ENCODE results near the gene CD164.
"Not testable (repeated sequence)": the region's sequence is repeated elsewhere in the genome, so short reads cannot be mapped to it uniquely, and the experiment has no call there.

Gene CD164

GRCh38 chr6:109374326-109374892 lies 7.9 kb downstream of the CD164 start:
- no peak for DNase-seq (ENCODE audit: low spot score)

GRCh38 chr6:109373762-109374161 lies 8.5 kb downstream of the CD164 start:
- no peak for DNase-seq (ENCODE audit: low spot score)

GRCh38 chr6:109373331-109373730 lies 8.9 kb downstream of the CD164 start:
- no peak for DNase-seq (ENCODE audit: low spot score)

GRCh38 chr6:109372130-109372529 lies 10.1 kb downstream of the CD164 start:
- no peak for DNase-seq (ENCODE audit: low spot score)

GRCh38 chr6:109370792-109371191 lies 11.5 kb downstream of the CD164 start:
- no peak for DNase-seq (ENCODE audit: low spot score)

GRCh38 chr6:109370336-109370735 lies 11.9 kb downstream of the CD164 start:
- no peak for DNase-seq (ENCODE audit: low spot score)

GRCh38 chr6:109369728-109370127 lies 12.5 kb downstream of the CD164 start:
- DNase-seq (ENCODE audit: low spot score) = no peak

GRCh38 chr6:109364382-109365078 lies 17.7 kb downstream of the CD164 start:
- not testable (repeated sequence) for DNase-seq (ENCODE audit: low spot score)

- no peak for DNase-seq (ENCODE audit: low spot score)
Measured at GRCh38 chr6:109363753-109364152, 18.5 kb downstream of the CD164 start.

GRCh38 chr6:109362102-109362884 lies 20.0 kb downstream of the CD164 start:
- no peak for DNase-seq (ENCODE audit: low spot score)

- no peak for DNase-seq (ENCODE audit: low spot score)
Measured at GRCh38 chr6:109360791-109361190, 21.5 kb downstream of the CD164 start.

- no peak for DNase-seq (ENCODE audit: low spot score)
Measured at GRCh38 chr6:109360281-109360680, 22.0 kb downstream of the CD164 start.

- DNase-seq (ENCODE audit: low spot score) = no peak
Measured at GRCh38 chr6:109359248-109359647, 23.0 kb downstream of the CD164 start.

- DNase-seq (ENCODE audit: low spot score) = no peak
Measured at GRCh38 chr6:109358204-109358603, 24.1 kb downstream of the CD164 start.

- DNase-seq (ENCODE audit: low spot score) = no peak
Measured at GRCh38 chr6:109356237-109356636, 26.0 kb downstream of the CD164 start.

- peak; percentile 61 for DNase-seq (ENCODE audit: low spot score)
Measured at GRCh38 chr6:109351231-109352130, 30.8 kb downstream of the CD164 start.

GRCh38 chr6:109349419-109349987 lies 32.8 kb downstream of the CD164 start:
- DNase-seq (ENCODE audit: low spot score) = peak; percentile 79

GRCh38 chr6:109348226-109348625 lies 34.0 kb downstream of the CD164 start:
- DNase-seq (ENCODE audit: low spot score) = no peak

GRCh38 chr6:109347779-109348178 lies 34.5 kb downstream of the CD164 start:
- no peak for DNase-seq (ENCODE audit: low spot score)

- no peak for DNase-seq (ENCODE audit: low spot score)
Measured at GRCh38 chr6:109345986-109346385, 36.3 kb downstream of the CD164 start.

GRCh38 chr6:109344226-109344625 lies 38.0 kb downstream of the CD164 start:
- DNase-seq (ENCODE audit: low spot score) = no peak

GRCh38 chr6:109343518-109343917 lies 38.7 kb downstream of the CD164 start:
- DNase-seq (ENCODE audit: low spot score) = no peak
